ENCODE results near the gene GNAS-AS1.

The GNAS-AS1 gene

DNA sequence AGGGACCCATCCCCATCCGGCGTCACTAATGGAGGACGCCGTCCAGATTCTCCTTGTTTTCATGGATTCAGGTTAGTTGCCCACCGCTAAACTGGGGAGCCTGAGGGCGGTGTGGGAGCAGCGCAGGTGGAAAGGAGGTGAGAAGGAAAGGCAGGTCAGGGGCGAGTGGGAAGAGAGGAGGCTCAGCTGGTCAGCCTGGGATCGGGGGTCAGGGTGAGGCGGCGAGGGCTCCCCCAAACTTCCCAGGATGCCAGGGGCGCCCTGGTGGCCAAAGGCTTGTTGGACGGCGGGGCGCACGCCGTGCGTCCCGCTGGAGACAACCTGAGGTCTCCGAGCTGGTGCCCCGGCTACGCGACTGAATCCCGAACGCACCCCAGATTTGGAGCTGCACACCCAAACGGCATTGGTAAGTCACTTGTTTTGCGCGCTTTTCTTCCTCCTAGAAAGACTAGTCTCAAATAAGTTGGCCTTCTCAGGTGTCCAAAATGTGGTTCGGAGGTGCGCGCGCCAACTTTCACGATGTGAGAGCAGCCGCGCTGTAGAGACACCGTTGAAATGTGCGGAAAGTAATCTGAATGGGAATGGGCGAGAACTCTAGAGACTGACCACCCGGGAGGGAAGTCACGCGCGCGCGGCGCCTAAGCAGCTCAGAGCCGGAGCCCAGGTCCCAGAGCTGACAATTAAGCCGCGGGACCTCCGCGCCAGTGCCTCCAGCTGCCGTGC is 9.7 kb downstream of the GNAS-AS1 start:
- ChIA-PET POLR2A (no interaction called here), CTCF (no interaction called here)
- no peak for TF ChIP-seq SUZ12 (IDR thresholded peaks at IDR 0.05)
- no peak for TF ChIP-seq ELF4 (IDR thresholded peaks at IDR 0.05)
- no peak for TF ChIP-seq TARDBP (IDR thresholded peaks at IDR 0.05)
- TF ChIP-seq FOXK2 (IDR thresholded peaks at IDR 0.05) = no peak
- no peak for TF ChIP-seq NFRKB (IDR thresholded peaks at IDR 0.05)
- DNase-seq (ENCODE audit: extremely low spot score) = no peak

DNA sequence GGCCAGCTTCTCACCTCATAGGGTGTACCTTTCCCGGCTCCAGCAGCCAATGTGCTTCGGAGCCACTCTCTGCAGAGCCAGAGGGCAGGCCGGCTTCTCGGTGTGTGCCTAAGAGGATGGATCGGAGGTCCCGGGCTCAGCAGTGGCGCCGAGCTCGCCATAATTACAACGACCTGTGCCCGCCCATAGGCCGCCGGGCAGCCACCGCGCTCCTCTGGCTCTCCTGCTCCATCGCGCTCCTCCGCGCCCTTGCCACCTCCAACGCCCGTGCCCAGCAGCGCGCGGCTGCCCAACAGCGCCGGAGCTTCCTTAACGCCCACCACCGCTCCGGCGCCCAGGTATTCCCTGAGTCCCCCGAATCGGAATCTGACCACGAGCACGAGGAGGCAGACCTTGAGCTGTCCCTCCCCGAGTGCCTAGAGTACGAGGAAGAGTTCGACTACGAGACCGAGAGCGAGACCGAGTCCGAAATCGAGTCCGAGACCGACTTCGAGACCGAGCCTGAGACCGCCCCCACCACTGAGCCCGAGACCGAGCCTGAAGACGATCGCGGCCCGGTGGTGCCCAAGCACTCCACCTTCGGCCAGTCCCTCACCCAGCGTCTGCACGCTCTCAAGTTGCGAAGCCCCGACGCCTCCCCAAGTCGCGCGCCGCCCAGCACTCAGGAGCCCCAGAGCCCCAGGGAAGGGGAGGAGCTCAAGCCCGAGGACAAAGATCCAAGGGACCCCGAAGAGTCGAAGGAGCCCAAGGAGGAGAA is 10.5 kb downstream of the GNAS-AS1 start:
- ChIA-PET CTCF (no interaction called here), POLR2A (interaction anchor here (2.5 kb wide), 1 partner anchor 189 kb away, joined by 10 read pairs; the partner anchor contains the start of gene STX16)
- no peak for TF ChIP-seq CTBP1 (IDR thresholded peaks at IDR 0.05; ENCODE audit: borderline replicate concordance)
- TF ChIP-seq, protein P1, sequence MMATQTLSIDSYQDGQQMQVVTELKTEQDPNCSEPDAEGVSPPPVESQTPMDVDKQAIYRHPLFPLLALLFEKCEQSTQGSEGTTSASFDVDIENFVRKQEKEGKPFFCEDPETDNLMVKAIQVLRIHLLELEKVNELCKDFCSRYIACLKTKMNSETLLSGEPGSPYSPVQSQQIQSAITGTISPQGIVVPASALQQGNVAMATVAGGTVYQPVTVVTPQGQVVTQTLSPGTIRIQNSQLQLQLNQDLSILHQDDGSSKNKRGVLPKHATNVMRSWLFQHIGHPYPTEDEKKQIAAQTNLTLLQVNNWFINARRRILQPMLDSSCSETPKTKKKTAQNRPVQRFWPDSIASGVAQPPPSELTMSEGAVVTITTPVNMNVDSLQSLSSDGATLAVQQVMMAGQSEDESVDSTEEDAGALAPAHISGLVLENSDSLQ (IDR thresholded peaks at IDR 0.05) = no peak
- no peak for TF ChIP-seq LEF1 (IDR thresholded peaks at IDR 0.05; ENCODE audit: borderline replicate concordance)
- no peak for TF ChIP-seq FOXA1 (IDR thresholded peaks at IDR 0.05)
- TF ChIP-seq SUZ12 (IDR thresholded peaks at IDR 0.05) = no peak
- no peak for TF ChIP-seq HDGF (IDR thresholded peaks at IDR 0.05; ENCODE audit: borderline replicate concordance)
- no peak for TF ChIP-seq FOXM1 (IDR thresholded peaks at IDR 0.05; ENCODE audit: borderline replicate concordance)
- TF ChIP-seq BHLHE40 (IDR thresholded peaks at IDR 0.05; ENCODE audit: borderline replicate concordance) = no peak
- TF ChIP-seq ELF4 (IDR thresholded peaks at IDR 0.05) = no peak
- no peak for TF ChIP-seq TARDBP (IDR thresholded peaks at IDR 0.05)
- no peak for TF ChIP-seq L3MBTL2 (conservative IDR thresholded peaks at IDR 0.05)
- TF ChIP-seq FOXK2 (IDR thresholded peaks at IDR 0.05) = no peak
- no peak for TF ChIP-seq NFRKB (IDR thresholded peaks at IDR 0.05)
- no peak for TF ChIP-seq ARNT (IDR thresholded peaks at IDR 0.05)
- no peak for DNase-seq (ENCODE audit: extremely low spot score)

DNA sequence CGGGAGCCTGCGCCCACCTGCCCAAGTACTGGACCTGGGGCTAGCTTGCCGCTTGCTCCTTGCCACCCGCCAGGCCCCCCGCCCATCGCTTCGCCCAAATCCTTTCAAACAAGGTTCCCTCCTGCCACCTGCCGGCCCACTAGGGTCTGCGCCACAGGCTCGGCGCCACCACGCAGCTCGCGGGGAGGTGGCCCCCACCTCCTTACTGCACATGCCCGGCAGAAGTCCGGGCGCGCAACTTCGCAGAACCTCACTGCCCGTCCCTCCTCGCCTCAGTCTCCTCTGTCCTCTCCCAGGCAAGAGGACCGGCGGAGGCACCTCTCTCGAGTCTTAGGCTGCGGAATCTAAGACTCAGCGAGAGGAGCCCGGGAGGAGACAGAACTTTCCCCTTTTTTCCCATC is 11.2 kb downstream of the GNAS-AS1 start:
- CTCF ChIA-PET = interaction anchor here (1.2 kb wide), 1 partner anchor 358 kb away, joined by 3 read pairs; no protein-coding TSS in a partner anchor
- POLR2A ChIA-PET = interaction anchor here (0.7 to 2.5 kb wide), 2 partner anchors 187 to 188 kb away, joined by 3 to 10 read pairs; partner anchors contain the start of gene STX16
- TF ChIP-seq, protein P1 (IDR thresholded peaks at IDR 0.05) = no peak
- TF ChIP-seq NFRKB (IDR thresholded peaks at IDR 0.05) (no peak), FOXA1 (IDR thresholded peaks at IDR 0.05) (no peak), ARNT (IDR thresholded peaks at IDR 0.05) (no peak), ZNF384 (IDR thresholded peaks at IDR 0.05) (no peak), BHLHE40 (IDR thresholded peaks at IDR 0.05; ENCODE audit: borderline replicate concordance) (no peak), FOXM1 (IDR thresholded peaks at IDR 0.05; ENCODE audit: borderline replicate concordance) (no peak), FOXK2 (IDR thresholded peaks at IDR 0.05) (no peak), L3MBTL2 (conservative IDR thresholded peaks at IDR 0.05) (no peak), ELF4 (IDR thresholded peaks at IDR 0.05) (no peak), SP1 (IDR thresholded peaks at IDR 0.05) (no peak), SUZ12 (IDR thresholded peaks at IDR 0.05) (no peak), CTBP1 (IDR thresholded peaks at IDR 0.05; ENCODE audit: borderline replicate concordance) (no peak), HDGF (IDR thresholded peaks at IDR 0.05; ENCODE audit: borderline replicate concordance) (no peak), LEF1 (IDR thresholded peaks at IDR 0.05; ENCODE audit: borderline replicate concordance) (no peak), TARDBP (IDR thresholded peaks at IDR 0.05) (no peak)
- DNase-seq (ENCODE audit: extremely low spot score) = peak; percentile 44

DNA sequence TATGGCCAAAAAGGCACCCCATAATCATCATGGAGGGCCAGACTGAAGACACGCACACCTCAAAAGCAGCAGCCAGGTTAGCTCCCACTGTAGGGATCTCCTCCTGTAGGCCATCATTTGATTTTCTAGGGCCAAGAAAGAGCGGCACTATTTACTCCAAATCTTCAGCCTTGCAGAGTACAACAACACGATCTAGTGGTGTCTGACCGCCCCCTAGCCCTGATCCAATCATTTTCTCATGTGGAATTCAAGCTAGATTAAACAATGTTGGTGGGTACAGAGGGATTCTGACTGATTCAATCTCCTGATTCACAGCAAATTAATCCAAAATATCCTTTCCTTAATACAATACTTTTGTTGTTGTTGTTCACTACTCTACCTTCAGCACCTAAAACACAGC is 12.5 kb downstream of the GNAS-AS1 start:
- no peak for DNase-seq (ENCODE audit: extremely low spot score)
- POLR2A ChIA-PET = interaction anchor here (2.5 kb wide), 1 partner anchor 187 kb away, joined by 10 read pairs; the partner anchor contains the start of gene STX16
- CTCF ChIA-PET = interaction anchor here (1.2 kb wide), 1 partner anchor 357 kb away, joined by 3 read pairs; no protein-coding TSS in a partner anchor
- no peak for TF ChIP-seq BHLHE40 (IDR thresholded peaks at IDR 0.05; ENCODE audit: borderline replicate concordance)
- TF ChIP-seq FOXK2 (IDR thresholded peaks at IDR 0.05) = no peak
- no peak for TF ChIP-seq FOXM1 (IDR thresholded peaks at IDR 0.05; ENCODE audit: borderline replicate concordance)
- TF ChIP-seq L3MBTL2 (conservative IDR thresholded peaks at IDR 0.05) = no peak

DNA sequence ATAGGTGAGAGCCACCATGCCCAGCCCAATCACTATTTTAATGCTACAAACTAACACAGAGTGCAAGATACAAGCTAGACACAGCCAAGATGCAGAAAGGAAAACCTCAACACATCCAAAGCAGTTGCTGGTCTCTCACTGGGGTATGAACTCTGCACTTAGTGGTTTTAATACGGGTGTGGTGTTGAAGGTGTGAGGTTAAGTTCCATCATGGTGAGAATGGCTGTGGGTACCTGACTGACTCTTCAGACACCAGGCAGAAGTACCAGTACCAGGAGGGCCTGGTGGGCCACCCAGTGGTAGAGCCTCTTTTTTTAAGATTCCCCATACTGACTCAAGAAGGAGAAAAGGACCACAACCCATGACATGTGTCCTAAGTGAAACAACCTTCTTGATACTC is 13.0 kb downstream of the GNAS-AS1 start:
- ChIA-PET POLR2A (no interaction called here), CTCF (no interaction called here)
- no peak for DNase-seq (ENCODE audit: extremely low spot score)
- no peak for TF ChIP-seq ARNT (IDR thresholded peaks at IDR 0.05)
- no peak for TF ChIP-seq BHLHE40 (IDR thresholded peaks at IDR 0.05; ENCODE audit: borderline replicate concordance)
- TF ChIP-seq FOXM1 (IDR thresholded peaks at IDR 0.05; ENCODE audit: borderline replicate concordance) = no peak
- TF ChIP-seq, protein P1 (IDR thresholded peaks at IDR 0.05) = no peak
- TF ChIP-seq ZNF384 (IDR thresholded peaks at IDR 0.05) = no peak
- no peak for TF ChIP-seq L3MBTL2 (conservative IDR thresholded peaks at IDR 0.05)
- TF ChIP-seq FOXA1 (IDR thresholded peaks at IDR 0.05) = no peak
- TF ChIP-seq HDGF (IDR thresholded peaks at IDR 0.05; ENCODE audit: borderline replicate concordance) = no peak
- TF ChIP-seq SUZ12 (IDR thresholded peaks at IDR 0.05) = no peak
- TF ChIP-seq TARDBP (IDR thresholded peaks at IDR 0.05) = no peak
- TF ChIP-seq NFRKB (IDR thresholded peaks at IDR 0.05) = no peak
- no peak for TF ChIP-seq FOXK2 (IDR thresholded peaks at IDR 0.05)
- no peak for TF ChIP-seq CTBP1 (IDR thresholded peaks at IDR 0.05; ENCODE audit: borderline replicate concordance)
